Measurements from ENCODE around the gene UGCG. TPM values are rescaled to one million over a fixed set of nuclear protein-coding genes. Genes with fewer than 3 reads are reported as not detected.

The UGCG gene
- total and polyA plus RNA-seq, 2 donors (not counting 1 experiment from before 2014, with no cell fraction given), result 23.9 to 53.5 TPM

Small RNA genes lying within 50 kb of the gene (small RNA-seq; reads per million reads assigned to genes)
- not detected for gene MIR4668 (ENCODE audit: insufficient read length, low read depth, low replicate concordance)

Other genes starting within 250 kb of the UGCG start
- 5.2 and 7.2 TPM in 2 replicates for gene GNG10, start 235.2 kb upstream of the UGCG start, total RNA-seq
- 10.6 and 13.0 TPM in 2 replicates for gene GNG10, start 235.2 kb upstream of the UGCG start, polyA plus RNA-seq
- gene SHOC1, start 101.9 kb upstream of the UGCG start, total RNA-seq, result not detected in 2 replicates
- gene SHOC1, start 101.9 kb upstream of the UGCG start, polyA plus RNA-seq, result not detected in 2 replicates

All from B cell (primary cell).